ENCODE results near the gene CDYL. TPM values are rescaled to one million over a fixed set of nuclear protein-coding genes. Genes with fewer than 3 reads are reported as not detected.
"Not testable (repeated sequence)": the region's sequence is repeated elsewhere in the genome, so short reads cannot be mapped to it uniquely, and the experiment has no call there.

The CDYL gene
- total RNA-seq, 1 donor: 48.4 TPM

DNA sequence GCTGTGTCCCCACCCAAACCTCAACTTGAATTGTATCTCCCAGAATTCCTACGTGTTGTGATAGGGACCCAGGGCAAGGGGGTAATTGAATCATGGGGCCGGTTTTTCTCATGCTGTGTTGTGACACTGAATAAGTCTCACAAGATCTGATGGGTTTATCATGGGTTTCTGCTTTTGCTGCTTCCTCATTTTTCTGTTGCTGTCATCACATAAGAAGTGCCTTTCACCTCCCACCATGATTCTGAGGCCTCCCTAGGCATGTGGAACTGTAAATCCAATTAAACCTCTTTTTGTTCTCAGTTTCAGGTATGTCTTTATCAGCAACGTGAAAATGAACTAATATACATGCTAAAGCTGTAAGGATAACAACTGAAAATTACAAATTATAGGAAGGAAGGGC, 88.3 kb downstream of the CDYL start:
- H3K4me3 ChIP-seq (ENCODE audit: low read depth, low read length): no peak overlapping the region
- TF ChIP-seq, protein P1, sequence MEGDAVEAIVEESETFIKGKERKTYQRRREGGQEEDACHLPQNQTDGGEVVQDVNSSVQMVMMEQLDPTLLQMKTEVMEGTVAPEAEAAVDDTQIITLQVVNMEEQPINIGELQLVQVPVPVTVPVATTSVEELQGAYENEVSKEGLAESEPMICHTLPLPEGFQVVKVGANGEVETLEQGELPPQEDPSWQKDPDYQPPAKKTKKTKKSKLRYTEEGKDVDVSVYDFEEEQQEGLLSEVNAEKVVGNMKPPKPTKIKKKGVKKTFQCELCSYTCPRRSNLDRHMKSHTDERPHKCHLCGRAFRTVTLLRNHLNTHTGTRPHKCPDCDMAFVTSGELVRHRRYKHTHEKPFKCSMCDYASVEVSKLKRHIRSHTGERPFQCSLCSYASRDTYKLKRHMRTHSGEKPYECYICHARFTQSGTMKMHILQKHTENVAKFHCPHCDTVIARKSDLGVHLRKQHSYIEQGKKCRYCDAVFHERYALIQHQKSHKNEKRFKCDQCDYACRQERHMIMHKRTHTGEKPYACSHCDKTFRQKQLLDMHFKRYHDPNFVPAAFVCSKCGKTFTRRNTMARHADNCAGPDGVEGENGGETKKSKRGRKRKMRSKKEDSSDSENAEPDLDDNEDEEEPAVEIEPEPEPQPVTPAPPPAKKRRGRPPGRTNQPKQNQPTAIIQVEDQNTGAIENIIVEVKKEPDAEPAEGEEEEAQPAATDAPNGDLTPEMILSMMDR (IDR thresholded peaks at IDR 0.05; ENCODE audit: insufficient read depth, low read length): no peak
- no peak for DNase-seq (ENCODE audit: low read depth)

DNA sequence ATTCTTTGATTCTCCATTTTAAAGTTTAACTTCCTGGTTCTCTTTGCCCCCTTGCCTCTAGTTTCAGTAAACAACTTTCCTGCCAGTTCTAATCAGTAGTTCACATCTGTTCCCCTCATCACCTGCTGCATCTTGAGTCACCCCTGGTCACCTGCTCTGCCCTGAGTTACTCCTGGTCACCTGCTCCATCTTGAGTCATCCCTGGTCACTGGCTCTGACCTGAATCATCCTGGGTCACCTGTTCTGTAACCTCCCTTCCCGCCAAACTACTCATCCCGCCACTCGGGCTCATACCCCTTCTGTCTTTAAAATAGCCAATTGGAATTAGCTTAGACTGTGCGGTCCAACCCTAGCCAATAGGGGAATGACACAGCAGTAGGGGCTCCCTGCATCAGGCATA, 88.8 kb downstream of the CDYL start:
- not testable (repeated sequence) for H3K4me3 ChIP-seq (ENCODE audit: low read depth, low read length); DNase-seq (ENCODE audit: low read depth)

GRCh38 chr6:4870821-4871494, 94.8 kb downstream of the CDYL start:
- DNase-seq (ENCODE audit: low read depth): no peak
- H3K4me3 ChIP-seq (ENCODE audit: low read depth, low read length): no peak overlapping the region
- TF ChIP-seq, protein P1 (IDR thresholded peaks at IDR 0.05; ENCODE audit: insufficient read depth, low read length): no peak

- TF ChIP-seq, protein P1 (IDR thresholded peaks at IDR 0.05; ENCODE audit: insufficient read depth, low read length): no peak
- H3K4me3 ChIP-seq (ENCODE audit: low read depth, low read length): no peak overlapping the region
- DNase-seq (ENCODE audit: low read depth): no peak
These were observed 95.6 kb downstream of the CDYL start for GRCh38 chr6:4871825-4872224.

DNA sequence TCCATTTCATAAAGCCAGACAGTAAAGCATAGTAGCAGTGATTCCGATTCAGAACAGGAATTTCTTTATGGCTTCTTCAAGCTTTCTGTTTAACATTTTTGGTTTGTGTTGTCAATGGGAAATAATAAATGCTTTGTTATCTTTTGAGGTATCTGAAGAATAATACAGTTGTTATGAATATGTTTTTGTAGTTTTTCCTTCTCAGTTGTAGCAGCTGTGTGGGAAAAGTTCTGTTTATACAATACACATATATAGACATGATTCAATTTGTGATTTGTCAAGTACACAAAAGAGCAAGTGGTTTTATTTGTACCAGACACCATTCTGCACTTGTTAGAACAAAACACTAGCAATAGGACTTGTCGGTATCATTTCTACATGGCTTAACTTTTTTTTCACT, 96.6 kb downstream of the CDYL start:
- H3K4me3 ChIP-seq (ENCODE audit: low read depth, low read length): no peak overlapping the region
- peak; percentile 13 for DNase-seq (ENCODE audit: low read depth)
- TF ChIP-seq, protein P1 (IDR thresholded peaks at IDR 0.05; ENCODE audit: insufficient read depth, low read length): no peak

GRCh38 chr6:4873928-4874327, 97.7 kb downstream of the CDYL start:
- TF ChIP-seq, protein P1 (IDR thresholded peaks at IDR 0.05; ENCODE audit: insufficient read depth, low read length): no peak
- H3K4me3 ChIP-seq (ENCODE audit: low read depth, low read length): no peak overlapping the region
- no peak for DNase-seq (ENCODE audit: low read depth)

DNA sequence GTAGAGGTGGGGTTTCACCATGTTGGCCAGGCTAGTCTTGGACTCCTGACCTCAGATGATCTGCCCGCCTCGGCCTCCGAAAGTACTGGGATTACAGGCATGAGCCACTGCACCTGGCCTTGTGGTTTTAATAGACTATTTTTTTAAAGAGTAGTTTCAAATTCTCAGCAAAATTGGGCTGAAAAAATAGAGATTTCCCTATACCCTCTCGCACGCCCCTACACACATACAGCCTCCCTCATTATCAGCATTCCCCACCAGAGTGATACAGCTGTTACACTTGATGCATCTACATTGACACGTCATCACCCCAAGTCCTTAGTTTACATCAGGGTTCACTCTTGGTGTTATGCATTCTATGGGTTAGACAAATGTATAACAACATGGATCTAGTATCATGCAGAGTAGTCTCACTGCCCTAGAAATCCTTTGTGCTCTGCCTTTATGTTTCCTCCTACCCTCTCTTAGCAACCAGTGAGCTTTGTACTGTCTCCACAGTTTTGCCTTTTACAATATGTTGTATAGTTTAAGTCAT, 103.6 kb downstream of the CDYL start:
- H3K4me3 ChIP-seq (ENCODE audit: low read depth, low read length): no peak overlapping the region
- TF ChIP-seq, protein P1 (IDR thresholded peaks at IDR 0.05; ENCODE audit: insufficient read depth, low read length): no peak
- DNase-seq (ENCODE audit: low read depth): no peak

Data from fibroblast of the aortic adventitia (primary cell).